ENCODE data around the gene ANKRD65.

DNA sequence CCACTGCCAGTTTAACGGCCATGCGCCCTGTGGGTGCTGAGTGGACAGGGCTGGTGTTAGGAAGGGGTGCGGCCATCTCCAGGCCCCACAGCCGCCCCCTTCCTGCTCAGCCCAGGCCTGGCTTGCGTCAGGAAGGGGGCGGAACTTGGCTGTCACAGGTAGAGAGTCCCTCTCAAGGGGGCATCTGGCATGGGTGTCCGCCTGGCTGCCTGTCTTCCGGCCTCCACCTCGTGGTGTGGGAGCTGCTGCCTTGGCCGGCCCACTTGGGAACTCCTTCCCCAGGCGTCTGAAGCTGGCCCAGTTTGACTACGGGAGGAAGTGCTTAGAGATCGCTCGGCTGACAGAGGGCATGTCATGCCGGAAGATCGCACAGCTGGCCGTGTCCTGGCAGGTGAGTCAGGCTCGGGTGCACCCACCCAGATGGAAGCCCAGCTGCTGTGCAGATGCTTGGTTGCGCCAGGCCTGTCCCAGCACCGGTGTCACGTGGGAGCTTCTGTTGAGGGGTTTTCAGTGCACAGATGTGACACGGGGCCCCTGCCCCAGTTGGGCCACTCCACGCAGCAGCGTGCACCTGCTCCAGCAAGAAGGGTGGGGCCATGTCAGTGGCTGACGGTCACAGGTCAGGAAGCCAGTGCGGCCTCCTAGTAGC, 41.4 kb upstream of the ANKRD65 start:
- TF ChIP-seq POLR2A (IDR thresholded peaks at IDR 0.05; ENCODE audit: borderline replicate concordance, extremely low read depth, insufficient read depth, insufficient read length) (no peak), CTCF (IDR thresholded peaks at IDR 0.05 in 2 of 3, conservative IDR thresholded peaks at IDR 0.05 in 1 of 3; ENCODE audit: borderline replicate concordance in 1 of 3, insufficient read depth in 1 of 3, low read depth in 2 of 3, low read length in 2 of 3) (no peak), YY1 (IDR thresholded peaks at IDR 0.05; ENCODE audit: extremely low read depth, insufficient replicate concordance, low read depth, low read length) (no peak), POLR2AphosphoS5 (IDR thresholded peaks at IDR 0.05; ENCODE audit: low read depth, low read length) (no peak), RAD21 (IDR thresholded peaks at IDR 0.05; ENCODE audit: low read depth) (no peak), EZH2phosphoT487 (IDR thresholded peaks at IDR 0.05; ENCODE audit: borderline replicate concordance) (no peak), ZNF274 (IDR thresholded peaks at IDR 0.05; ENCODE audit: low read depth, low read length) (no peak), ELF1 (IDR thresholded peaks at IDR 0.05; ENCODE audit: borderline replicate concordance, low read depth) (no peak), EZH2 (IDR thresholded peaks at IDR 0.05) (no peak)
- TF ChIP-seq, protein P1, sequence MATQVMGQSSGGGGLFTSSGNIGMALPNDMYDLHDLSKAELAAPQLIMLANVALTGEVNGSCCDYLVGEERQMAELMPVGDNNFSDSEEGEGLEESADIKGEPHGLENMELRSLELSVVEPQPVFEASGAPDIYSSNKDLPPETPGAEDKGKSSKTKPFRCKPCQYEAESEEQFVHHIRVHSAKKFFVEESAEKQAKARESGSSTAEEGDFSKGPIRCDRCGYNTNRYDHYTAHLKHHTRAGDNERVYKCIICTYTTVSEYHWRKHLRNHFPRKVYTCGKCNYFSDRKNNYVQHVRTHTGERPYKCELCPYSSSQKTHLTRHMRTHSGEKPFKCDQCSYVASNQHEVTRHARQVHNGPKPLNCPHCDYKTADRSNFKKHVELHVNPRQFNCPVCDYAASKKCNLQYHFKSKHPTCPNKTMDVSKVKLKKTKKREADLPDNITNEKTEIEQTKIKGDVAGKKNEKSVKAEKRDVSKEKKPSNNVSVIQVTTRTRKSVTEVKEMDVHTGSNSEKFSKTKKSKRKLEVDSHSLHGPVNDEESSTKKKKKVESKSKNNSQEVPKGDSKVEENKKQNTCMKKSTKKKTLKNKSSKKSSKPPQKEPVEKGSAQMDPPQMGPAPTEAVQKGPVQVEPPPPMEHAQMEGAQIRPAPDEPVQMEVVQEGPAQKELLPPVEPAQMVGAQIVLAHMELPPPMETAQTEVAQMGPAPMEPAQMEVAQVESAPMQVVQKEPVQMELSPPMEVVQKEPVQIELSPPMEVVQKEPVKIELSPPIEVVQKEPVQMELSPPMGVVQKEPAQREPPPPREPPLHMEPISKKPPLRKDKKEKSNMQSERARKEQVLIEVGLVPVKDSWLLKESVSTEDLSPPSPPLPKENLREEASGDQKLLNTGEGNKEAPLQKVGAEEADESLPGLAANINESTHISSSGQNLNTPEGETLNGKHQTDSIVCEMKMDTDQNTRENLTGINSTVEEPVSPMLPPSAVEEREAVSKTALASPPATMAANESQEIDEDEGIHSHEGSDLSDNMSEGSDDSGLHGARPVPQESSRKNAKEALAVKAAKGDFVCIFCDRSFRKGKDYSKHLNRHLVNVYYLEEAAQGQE (IDR thresholded peaks at IDR 0.05; ENCODE audit: low read depth): no peak
- TF ChIP-seq, protein P2, sequence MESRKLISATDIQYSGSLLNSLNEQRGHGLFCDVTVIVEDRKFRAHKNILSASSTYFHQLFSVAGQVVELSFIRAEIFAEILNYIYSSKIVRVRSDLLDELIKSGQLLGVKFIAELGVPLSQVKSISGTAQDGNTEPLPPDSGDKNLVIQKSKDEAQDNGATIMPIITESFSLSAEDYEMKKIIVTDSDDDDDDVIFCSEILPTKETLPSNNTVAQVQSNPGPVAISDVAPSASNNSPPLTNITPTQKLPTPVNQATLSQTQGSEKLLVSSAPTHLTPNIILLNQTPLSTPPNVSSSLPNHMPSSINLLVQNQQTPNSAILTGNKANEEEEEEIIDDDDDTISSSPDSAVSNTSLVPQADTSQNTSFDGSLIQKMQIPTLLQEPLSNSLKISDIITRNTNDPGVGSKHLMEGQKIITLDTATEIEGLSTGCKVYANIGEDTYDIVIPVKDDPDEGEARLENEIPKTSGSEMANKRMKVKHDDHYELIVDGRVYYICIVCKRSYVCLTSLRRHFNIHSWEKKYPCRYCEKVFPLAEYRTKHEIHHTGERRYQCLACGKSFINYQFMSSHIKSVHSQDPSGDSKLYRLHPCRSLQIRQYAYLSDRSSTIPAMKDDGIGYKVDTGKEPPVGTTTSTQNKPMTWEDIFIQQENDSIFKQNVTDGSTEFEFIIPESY (IDR thresholded peaks at IDR 0.05; ENCODE audit: extremely low read depth, insufficient replicate concordance, low read length): no peak
- TF ChIP-seq, protein P3, sequence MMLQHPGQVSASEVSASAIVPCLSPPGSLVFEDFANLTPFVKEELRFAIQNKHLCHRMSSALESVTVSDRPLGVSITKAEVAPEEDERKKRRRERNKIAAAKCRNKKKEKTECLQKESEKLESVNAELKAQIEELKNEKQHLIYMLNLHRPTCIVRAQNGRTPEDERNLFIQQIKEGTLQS (IDR thresholded peaks at IDR 0.05): no peak
- TF ChIP-seq, protein P4, sequence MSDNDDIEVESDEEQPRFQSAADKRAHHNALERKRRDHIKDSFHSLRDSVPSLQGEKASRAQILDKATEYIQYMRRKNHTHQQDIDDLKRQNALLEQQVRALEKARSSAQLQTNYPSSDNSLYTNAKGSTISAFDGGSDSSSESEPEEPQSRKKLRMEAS (IDR thresholded peaks at IDR 0.05): no peak
